A549 (cell line): ENCODE results near the gene FAM174C. TPM values are rescaled to one million over a fixed set of nuclear protein-coding genes. Genes with fewer than 3 reads are reported as not detected.

Experiments used
- ATAC-seq, 2 experiments: fragments of 200-7000 bp in 1 of 2; fragments of >200 bp in 1 of 2; cut with Nextera tagmentation in 1 of 2; cut with Tn5 transposase in 1 of 2; 3 replicates each; pipeline versions ENCODE4 v1.8.0 to v1.9.1; 2018 to 2020; ENCODE audit warnings: mild to moderate bottlenecking in 1 of 2, moderate library complexity in 1 of 2
- CTCF ChIA-PET: fragments of 300-600 bp; sonication (Branson Sonifier 250); formaldehyde crosslinking; extraction: SDS; loops from one replicate; lab custom pipeline; 2021; ENCODE audit warnings: antibody characterized with exemption, inconsistent platforms; lab: Yijun Ruan, JAX
- POLR2A ChIA-PET: fragments of 350-600 bp; formaldehyde crosslinking; extraction: SDS; loops from one replicate; lab custom pipeline; 2021; ENCODE audit warnings: antibody characterized with exemption, inconsistent platforms; lab: Yijun Ruan, JAX
- DNase-seq, 2 experiments: peaks; one replicate each; pipeline versions ENCODE4 v3.0.0 to v3.0.0-alpha.2; 2011 to 2016; ENCODE audit warnings: low read depth in 1 of 2, low spot score in 1 of 2
- FAIRE-seq: peaks from 2 replicates; lab custom pipeline; 2011; peaks lifted over from hg19 to GRCh38; lab: Jason Lieb, UNC
- H3K27ac ChIP-seq, 2 experiments: fragments of >200 bp; sonication (Bioruptor Twin); formaldehyde crosslinking; 3 replicates each; pipeline ENCODE4 v1.5.1; 2016 to 2017
- H3K4me1 ChIP-seq: fragments of >200 bp; sonication (Bioruptor Twin); formaldehyde crosslinking; 3 replicates; pipeline ENCODE4 v1.6.1; 2016
- H3K4me2 ChIP-seq: fragments of >200 bp; sonication (Bioruptor Twin); formaldehyde crosslinking; 3 replicates; pipeline ENCODE4 v1.6.1; 2016
- H3K4me3 ChIP-seq: fragments of >200 bp; sonication (Bioruptor Twin); formaldehyde crosslinking; 3 replicates; pipeline ENCODE4 v1.5.1; 2016
- H3K9me3 ChIP-seq: fragments of >200 bp; sonication (Bioruptor Twin); formaldehyde crosslinking; 3 replicates; pipeline ENCODE4 v1.6.1; 2016
- ATOH8 ChIP-seq: fragments of 250-450 bp; sonication (Bioruptor Pico); IDR thresholded peaks from 2 replicates; pipeline ENCODE4 v1.5.0; 2020; ENCODE audit warnings: low read depth, mild to moderate bottlenecking, moderate library complexity
- BCL3 ChIP-seq: fragments of >200 bp; sonication (Bioruptor Twin); formaldehyde crosslinking; IDR thresholded peaks from 3 replicates; pipeline ENCODE4 v1.6.1; 2016
- CHD4 ChIP-seq: fragments of 200-600 bp; sonication (generic); IDR thresholded peaks from 2 replicates; pipeline ENCODE4 v1.6.1; 2016; ENCODE audit warnings: antibody characterized with exemption, mild to moderate bottlenecking, borderline replicate concordance
- CTCF ChIP-seq: fragments of >200 bp; sonication (Bioruptor Twin); formaldehyde crosslinking; IDR thresholded peaks from 3 replicates; pipeline ENCODE4 v1.5.1; 2016
- E2F6 ChIP-seq: IDR thresholded peaks from 2 replicates; pipeline ENCODE4 v1.6.1; 2012; ENCODE audit warnings: low read depth, borderline replicate concordance
- FOSB ChIP-seq: fragments of 250-450 bp; sonication (Bioruptor Pico); IDR thresholded peaks from 2 replicates; pipeline ENCODE4 v1.5.0; 2020; ENCODE audit warnings: mild to moderate bottlenecking, moderate library complexity
- FOXS1 ChIP-seq: fragments of 250-450 bp; sonication (Bioruptor Pico); IDR thresholded peaks from 2 replicates; pipeline ENCODE4 v1.5.0; 2020; ENCODE audit warnings: mild to moderate bottlenecking, moderate library complexity
- GATA3 ChIP-seq: IDR thresholded peaks from 2 replicates; pipeline ENCODE4 v1.6.1; 2012; ENCODE audit warnings: borderline replicate concordance
- HDAC2 ChIP-seq: fragments of 200-600 bp; sonication (generic); IDR thresholded peaks from 2 replicates; pipeline ENCODE4 v1.6.1; 2016
- HEYL ChIP-seq: fragments of 250-450 bp; sonication (Bioruptor Pico); IDR thresholded peaks from 2 replicates; pipeline ENCODE4 v1.8.0; 2021; ENCODE audit warnings: mild to moderate bottlenecking, moderate library complexity
- HOXA7 ChIP-seq: fragments of 250-450 bp; sonication (Bioruptor Pico); IDR thresholded peaks from 2 replicates; pipeline ENCODE4 v1.5.0; 2020; ENCODE audit warnings: mild to moderate bottlenecking, moderate library complexity
- JUN ChIP-seq, 2 experiments: fragments of >200 bp; sonication (Bioruptor Twin); formaldehyde crosslinking; IDR thresholded peaks; 2 replicates in 1 of 2; 3 replicates in 1 of 2; pipeline ENCODE4 v1.6.1; 2016 to 2017
- KDM1A ChIP-seq: fragments of 200-600 bp; sonication (generic); IDR thresholded peaks from 2 replicates; pipeline ENCODE4 v1.6.1; 2016; ENCODE audit warnings: low read depth, mild to moderate bottlenecking
- MAZ ChIP-seq: fragments of 150-350 bp; IDR thresholded peaks from 2 replicates; pipeline ENCODE4 v1.6.1; 2014; ENCODE audit warnings: antibody characterized with exemption, low read depth, low read length, borderline replicate concordance
- PHF8 ChIP-seq: fragments of 200-600 bp; sonication (generic); IDR thresholded peaks from 2 replicates; pipeline ENCODE4 v1.6.1; 2016; ENCODE audit warnings: low read depth, mild to moderate bottlenecking, antibody characterized with exemption, moderate library complexity, borderline replicate concordance
- POLR2AphosphoS2 ChIP-seq: conservative IDR thresholded peaks from 2 replicates; pipeline ENCODE4 v1.6.1; 2012; ENCODE audit warnings: low read length, improper control_type of control experiment, inconsistent platforms
- RCOR1 ChIP-seq: fragments of 150-350 bp; IDR thresholded peaks from 2 replicates; pipeline ENCODE4 v1.6.1; 2014; ENCODE audit warnings: antibody characterized with exemption, low read length, low read depth
- REST ChIP-seq: fragments of 200-600 bp; sonication (generic); IDR thresholded peaks from 2 replicates; pipeline ENCODE4 v1.6.1; 2016; ENCODE audit warnings: antibody characterized with exemption, mild to moderate bottlenecking, moderate library complexity
- USF2 ChIP-seq: fragments of 450-650 bp; IDR thresholded peaks from 2 replicates; pipeline ENCODE4 v1.6.1; 2014; ENCODE audit warnings: antibody characterized with exemption
- ZFP36 ChIP-seq: fragments of 450-650 bp; IDR thresholded peaks from 2 replicates; pipeline ENCODE4 v1.6.1; 2014; ENCODE audit warnings: borderline replicate concordance; ENCODE audit not compliant: partially characterized antibody
- ZNF302 ChIP-seq: fragments of 250-450 bp; sonication (Bioruptor Pico); IDR thresholded peaks from 2 replicates; pipeline ENCODE4 v1.9.0; 2021; ENCODE audit warnings: inconsistent platforms, mild to moderate bottlenecking, moderate library complexity
- WGBS: methylation state at CpG from one replicate; pipeline ENCODE4 v1.1.6; 2017; ENCODE audit errors: missing lambda C conversion rate; 5-methylcytosine and 5-hydroxymethylcytosine counted together
- polyA plus RNA-seq, 4 experiments: library from polyadenylated mRNA; depleted of rRNA in 3 of 4; stranded (reverse); fragments of >200 nt; fragmentation: RNase III in 1 of 4; extraction: RNeasy Plus Mini Kit Qiagen cat#74134 plus additional on column Dnase treatment in 1 of 4; gene quantifications; 2 replicates in 3 of 4; 3 replicates in 1 of 4; pipeline ENCODE4 v1.2.3, GENCODE V29; 2011 to 2017

The FAM174C gene
- polyA plus RNA-seq, 2 of the 4 experiments (the other 2 are of a cell fraction): 24.8 to 37.1 TPM

- Histone ChIP-seq H3K4me2 (no peak overlapping the region), H3K27ac (no peak overlapping the region)
- POLR2A ChIA-PET: no interaction called here
- FAIRE-seq: no peak
- CTCF ChIA-PET: interaction anchor here (1.9 kb wide), 1 partner anchor 30 kb away, joined by 5 read pairs; no protein-coding TSS in a partner anchor
- TF ChIP-seq HDAC2 (peak; percentile 72; the same call in 1 of the 2 replicates), ZFP36 (no peak), HOXA7 (CRISPR knock-in tag) (no peak), ATOH8 (no peak), E2F6 (no peak), FOXS1 (CRISPR knock-in tag) (no peak), CHD4 (peak; percentile 52; the same call in 1 of the 2 replicates), HEYL (CRISPR knock-in tag) (no peak), FOSB (CRISPR knock-in tag) (no peak), JUN (IDR thresholded peaks at IDR 0.05) (no peak), GATA3 (no peak), RCOR1 (no peak), USF2 (no peak), ZNF302 (CRISPR knock-in tag) (no peak), PHF8 (no peak), BCL3 (no peak), POLR2AphosphoS2 (no peak), CTCF (no peak), REST (no peak), MAZ (no peak), KDM1A (peak; percentile 82; the same call in 1 of the 2 replicates)
- TF ChIP-seq, all 56 proteins: peak for 3
- DNase-seq (no peak), ATAC-seq (no peak)
- 58% methylated on average over 18 of the region's 28 CpGs for WGBS
- peaks cover 25% of the 10 kb centered on the region for H3K4me1 ChIP-seq
- H3K4me3 ChIP-seq: no peak overlapping the region
- no peaks in the 10 kb centered on the region for H3K9me3 ChIP-seq
Measured at GRCh38 chr19:1309977-1310852, 34.9 kb downstream of the FAM174C start.
